ENCODE data around the gene HMX2.

Gene HMX2

DNA sequence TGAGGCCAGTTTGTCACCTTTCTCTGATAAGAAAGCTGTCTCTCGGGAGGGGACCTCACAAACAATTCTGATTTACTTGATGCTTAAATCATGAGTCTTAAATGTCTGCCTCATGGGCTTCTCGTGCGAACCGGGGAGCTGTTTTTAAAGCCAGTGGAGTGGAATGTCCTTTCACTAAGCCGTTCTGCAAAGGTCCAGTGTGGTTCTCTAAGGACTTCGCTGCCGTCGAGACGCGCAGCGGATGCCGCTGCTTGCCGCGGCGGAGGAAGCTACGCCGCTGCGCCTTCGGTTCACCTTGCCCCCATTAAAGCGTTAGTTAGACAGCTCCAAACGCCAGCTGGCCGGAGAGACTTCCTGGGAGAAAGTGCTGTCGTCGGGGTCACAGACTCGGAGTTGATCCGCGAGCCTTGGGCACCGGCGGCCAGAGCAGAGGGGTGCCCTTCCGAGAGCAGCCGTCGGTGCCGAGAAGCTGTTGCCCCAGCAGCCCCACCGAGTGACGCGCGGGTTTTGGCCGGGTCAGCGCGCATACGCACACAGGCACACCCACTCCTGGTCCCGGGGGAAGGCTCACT, 13.5 kb upstream of the HMX2 start:
- no peak for DNase-seq
- peak overlapping the region; percentile 65 for H3K27ac Mint-ChIP-seq
- peaks cover 4 to 6% of the 10 kb centered on the region in 2 donors for H3K36me3 Mint-ChIP-seq
- peaks cover 0 to 3% of the 10 kb centered on the region in 2 donors for H3K9me3 Mint-ChIP-seq
- H3K4me1 Mint-ChIP-seq = peaks cover 18 to 40% of the 10 kb centered on the region in 2 donors
- no peak for ATAC-seq (replicated peaks)
- peak overlapping the region; percentile 48 to 58 for H3K4me3 Mint-ChIP-seq
- H3K27me3 Mint-ChIP-seq = peaks cover 74 to 79% of the 10 kb centered on the region in 2 donors

DNA sequence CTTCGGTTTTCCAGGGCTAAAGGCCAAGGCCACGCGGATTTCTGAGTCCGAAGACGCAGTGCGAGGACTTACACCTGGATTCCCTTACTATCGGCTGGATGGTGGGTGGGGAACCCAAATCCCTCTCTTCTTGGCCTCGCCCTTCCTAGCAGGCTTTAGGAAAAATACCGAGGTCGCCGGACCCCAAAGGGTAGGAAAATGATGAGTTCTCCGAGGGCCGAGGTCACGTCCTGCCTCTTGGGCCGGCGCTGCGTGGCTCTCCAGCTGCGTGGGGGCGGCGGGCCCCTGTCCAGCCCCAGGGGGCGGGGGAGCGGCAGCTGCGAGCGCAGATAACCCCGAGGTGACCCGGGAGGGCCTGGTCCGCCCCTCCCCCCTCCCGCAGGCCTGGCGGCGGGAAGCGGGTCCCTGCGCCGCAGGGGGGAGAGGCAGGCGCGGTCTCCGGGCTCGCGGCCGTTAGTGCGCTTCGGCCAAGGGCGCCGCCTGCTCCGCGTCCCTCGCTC, 13.0 kb upstream of the HMX2 start:
- no peak for DNase-seq
- Mint-ChIP-seq H3K4me3 (no peak overlapping the region), H3K27me3 (peaks cover 74 to 79% of the 10 kb centered on the region in 2 donors), H3K36me3 (peaks cover 4 to 6% of the 10 kb centered on the region in 2 donors), H3K4me1 (peaks cover 22 to 44% of the 10 kb centered on the region in 2 donors), H3K27ac (no peak overlapping the region), H3K9me3 (peaks cover 0 to 3% of the 10 kb centered on the region in 2 donors)
- ATAC-seq (replicated peaks) = no peak

- ATAC-seq (replicated peaks) (no peak), DNase-seq (no peak)
- peak within 1 kb of the TSS; percentile 86 for H3K4me3 Mint-ChIP-seq
- H3K9me3 Mint-ChIP-seq = peaks cover 0 to 3% of the 10 kb centered on the region in 2 donors
- H3K27me3 Mint-ChIP-seq = peaks cover 74 to 79% of the 10 kb centered on the region in 2 donors
- peaks cover 4 to 6% of the 10 kb centered on the region in 2 donors for H3K36me3 Mint-ChIP-seq
- peak within 1 kb of the TSS; percentile 95 for H3K27ac Mint-ChIP-seq
- peaks cover 24 to 44% of the 10 kb centered on the region in 2 donors for H3K4me1 Mint-ChIP-seq
Measured at GRCh38 chr10:123135415-123136141, 12.4 kb upstream of the HMX2 start, which contains the start of gene HMX3. Gene HMX3, plus strand, starts transcription at chr10:123135970. Its CDS starts 81 bp downstream, at chr10:123136051.

GRCh38 chr10:123136221-123136805, 11.6 kb upstream of the HMX2 start:
- Mint-ChIP-seq H3K27ac (peak overlapping the region; percentile 95), H3K9me3 (peaks cover 0 to 3% of the 10 kb centered on the region in 2 donors), H3K36me3 (peaks cover 4 to 6% of the 10 kb centered on the region in 2 donors), H3K4me3 (peak overlapping the region; percentile 86), H3K4me1 (peaks cover 24 to 44% of the 10 kb centered on the region in 2 donors), H3K27me3 (peaks cover 73 to 79% of the 10 kb centered on the region in 2 donors)
- ATAC-seq (replicated peaks) (no peak), DNase-seq (no peak)

GRCh38 chr10:123136806-123137642, 10.9 kb upstream of the HMX2 start:
- peak overlapping the region; percentile 86 for H3K4me3 Mint-ChIP-seq
- ATAC-seq (replicated peaks) = no peak
- H3K36me3 Mint-ChIP-seq = peaks cover 5 to 6% of the 10 kb centered on the region in 2 donors
- H3K4me1 Mint-ChIP-seq = peaks cover 25 to 44% of the 10 kb centered on the region in 2 donors
- H3K9me3 Mint-ChIP-seq = peaks cover 0 to 2% of the 10 kb centered on the region in 2 donors
- H3K27ac Mint-ChIP-seq = peak overlapping the region; percentile 95
- peaks cover 72 to 79% of the 10 kb centered on the region in 2 donors for H3K27me3 Mint-ChIP-seq
- no peak for DNase-seq

DNA sequence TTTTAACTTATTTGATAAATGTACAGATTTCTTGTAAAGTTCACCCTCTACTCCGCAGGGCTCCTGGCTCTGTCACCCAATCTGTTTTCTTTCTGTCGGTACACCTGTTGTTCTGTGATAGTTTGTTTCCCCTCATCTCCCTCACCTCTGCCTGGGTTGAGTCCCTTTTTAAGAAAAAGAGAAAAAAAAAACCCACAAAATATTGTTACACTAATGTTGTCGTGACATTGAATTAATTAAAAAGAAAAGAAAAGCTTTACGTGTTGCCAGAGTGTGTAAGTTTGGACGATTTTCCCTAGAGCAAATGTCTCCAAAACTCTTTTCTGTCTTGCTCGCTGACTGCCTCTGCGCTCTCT, 8.8 kb upstream of the HMX2 start:
- Mint-ChIP-seq H3K4me3 (no peak overlapping the region), H3K9me3 (peaks cover 0 to 4% of the 10 kb centered on the region in 2 donors), H3K27ac (no peak overlapping the region), H3K27me3 (peaks cover 71 to 79% of the 10 kb centered on the region in 2 donors), H3K4me1 (peaks cover 20 to 28% of the 10 kb centered on the region in 2 donors), H3K36me3 (peaks cover 4 to 6% of the 10 kb centered on the region in 2 donors)
- ATAC-seq (replicated peaks) = no peak
- no peak for DNase-seq

DNA sequence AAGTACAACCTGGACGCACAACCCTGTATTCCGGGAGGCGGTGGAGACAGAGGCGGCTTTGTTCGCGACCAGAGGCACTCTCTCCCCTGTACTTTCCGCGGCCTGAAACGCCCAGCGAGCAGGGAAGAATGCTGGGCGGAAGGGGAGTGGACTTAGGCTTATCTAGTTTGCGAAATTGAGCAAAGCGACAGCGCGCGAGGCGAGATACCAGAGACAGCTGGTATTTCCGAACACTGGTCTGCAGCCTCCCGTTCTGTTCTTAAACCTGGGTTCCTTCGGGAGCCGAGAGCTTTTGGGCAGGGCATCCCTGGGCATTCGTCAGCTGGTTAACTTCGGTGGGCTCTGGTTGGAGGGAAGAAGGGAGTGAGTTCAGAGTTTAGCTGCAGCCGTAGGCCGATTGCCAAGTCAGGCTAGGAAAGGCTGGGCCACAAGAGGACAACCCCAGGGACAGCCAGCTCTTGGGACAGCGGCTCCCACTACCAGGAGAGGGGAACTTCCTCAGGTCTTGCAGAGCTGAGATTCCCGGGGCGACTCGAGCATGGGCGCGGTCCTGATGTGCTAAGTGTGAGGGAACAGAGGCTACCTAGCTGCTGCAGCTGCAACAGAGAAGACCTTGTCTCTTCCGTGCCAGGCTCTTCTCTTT, 8.3 kb upstream of the HMX2 start:
- peaks cover 4 to 6% of the 10 kb centered on the region in 2 donors for H3K36me3 Mint-ChIP-seq
- ATAC-seq (replicated peaks) (no peak), DNase-seq (no peak)
- peak overlapping the region in 1 of 2 donors; percentile 50 for H3K4me3 Mint-ChIP-seq
- peaks cover 0 to 4% of the 10 kb centered on the region in 2 donors for H3K9me3 Mint-ChIP-seq
- peaks cover 19 to 24% of the 10 kb centered on the region in 2 donors for H3K4me1 Mint-ChIP-seq
- peak overlapping the region; percentile 70 for H3K27ac Mint-ChIP-seq
- peaks cover 71 to 79% of the 10 kb centered on the region in 2 donors for H3K27me3 Mint-ChIP-seq

DNA sequence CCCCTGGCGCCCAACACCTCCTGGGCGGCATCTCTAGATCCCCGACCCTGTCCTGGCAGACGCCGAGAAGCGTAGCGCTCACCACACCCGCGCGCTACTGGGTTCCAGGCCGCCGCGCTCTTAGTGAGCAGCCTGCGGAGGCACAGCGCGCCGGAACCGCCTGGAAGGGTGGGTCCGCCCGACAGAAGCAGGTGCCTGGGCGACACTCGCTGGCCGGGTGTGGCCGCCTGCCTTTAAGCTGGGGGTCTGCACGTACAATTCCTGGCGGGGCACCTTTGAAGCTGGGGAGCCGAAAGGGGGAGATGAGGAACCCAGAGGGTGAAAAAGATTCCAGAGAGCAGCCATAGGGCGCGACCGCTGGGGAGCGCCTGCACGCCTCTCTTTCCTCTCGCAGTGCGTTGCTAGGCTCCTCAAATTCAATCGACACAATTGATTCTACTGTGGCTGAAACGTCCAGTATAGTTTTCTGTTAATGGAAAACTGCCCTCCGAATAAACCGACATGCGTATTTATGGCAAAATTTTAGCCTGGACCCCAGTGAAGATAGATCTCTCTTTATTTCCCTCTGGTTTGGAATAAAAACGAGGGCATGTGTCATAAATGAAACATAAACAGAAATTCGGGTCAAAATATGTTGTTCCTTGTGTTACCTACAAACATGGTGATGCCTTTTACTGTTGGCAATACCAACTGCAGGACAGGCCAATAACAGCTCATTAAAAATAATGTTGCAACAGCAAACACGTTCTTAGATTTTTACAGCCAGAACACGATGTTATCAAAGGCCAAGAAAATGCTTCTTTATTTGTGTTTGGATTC, 7.6 kb upstream of the HMX2 start:
- Mint-ChIP-seq H3K4me3 (no peak overlapping the region), H3K27ac (peak overlapping the region; percentile 69), H3K4me1 (peaks cover 24 to 29% of the 10 kb centered on the region in 2 donors), H3K27me3 (peaks cover 78 to 86% of the 10 kb centered on the region in 2 donors), H3K36me3 (peaks cover 4 to 6% of the 10 kb centered on the region in 2 donors), H3K9me3 (peaks cover 0 to 5% of the 10 kb centered on the region in 2 donors)
- ATAC-seq (replicated peaks) (no peak), DNase-seq (no peak)

GRCh38 chr10:123140983-123141390, 6.9 kb upstream of the HMX2 start:
- ATAC-seq (replicated peaks) (no peak), DNase-seq (no peak)
- Mint-ChIP-seq H3K9me3 (peaks cover 0 to 5% of the 10 kb centered on the region in 2 donors), H3K27me3 (peaks cover 83 to 92% of the 10 kb centered on the region in 2 donors), H3K36me3 (peaks cover 4 to 6% of the 10 kb centered on the region in 2 donors), H3K27ac (no peak overlapping the region), H3K4me3 (no peak overlapping the region), H3K4me1 (peaks cover 26 to 35% of the 10 kb centered on the region in 2 donors)

DNA sequence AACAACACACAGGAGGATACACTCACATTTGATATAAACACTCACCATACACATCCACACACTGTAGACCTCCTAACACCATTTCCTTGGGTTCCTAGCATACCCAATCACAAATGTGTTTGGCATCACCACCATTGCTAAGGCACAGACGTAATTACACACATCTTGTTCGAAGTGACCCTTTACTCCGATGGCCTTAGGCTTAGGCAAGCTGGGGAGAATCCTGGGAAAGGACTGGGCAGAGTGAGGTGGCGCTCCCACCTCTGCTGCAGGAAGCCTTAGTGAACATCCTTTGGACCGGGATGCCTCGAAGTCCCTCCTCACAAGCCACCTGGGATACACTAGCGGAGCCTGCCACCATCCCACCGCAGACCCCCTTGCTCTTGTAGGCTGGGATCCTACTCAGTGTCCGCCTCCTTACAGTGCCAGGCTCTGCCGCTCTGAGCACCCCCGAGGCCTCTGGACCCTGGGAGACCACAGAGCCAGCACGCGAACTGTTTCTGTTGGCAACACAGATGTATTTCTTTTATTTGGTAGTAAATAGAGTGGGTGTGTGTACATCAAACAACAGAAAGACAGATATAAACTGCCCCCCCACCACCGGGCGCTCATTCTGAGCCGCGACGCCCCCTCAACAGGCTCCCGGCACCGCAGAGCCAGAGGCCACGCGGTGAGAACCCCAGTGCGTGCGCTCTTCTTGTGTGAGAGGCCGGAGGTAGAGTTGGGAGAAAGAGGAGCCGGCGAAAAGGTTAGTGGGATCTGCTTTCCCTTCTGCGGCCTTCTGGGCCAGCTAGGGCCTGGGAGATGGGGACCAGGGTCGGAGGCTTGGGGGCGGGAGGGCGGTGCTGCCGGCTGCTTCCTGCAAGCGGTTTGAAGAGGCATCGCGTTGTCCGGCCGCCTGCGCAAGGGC, 5.9 kb upstream of the HMX2 start:
- Mint-ChIP-seq H3K4me1 (peaks cover 25 to 33% of the 10 kb centered on the region in 2 donors), H3K9me3 (peaks cover 0 to 5% of the 10 kb centered on the region in 2 donors), H3K27ac (peak overlapping the region; percentile 32), H3K4me3 (no peak overlapping the region), H3K27me3 (peaks cover 80 to 91% of the 10 kb centered on the region in 2 donors), H3K36me3 (peaks cover 1 to 3% of the 10 kb centered on the region in 2 donors)
- DNase-seq (no peak), ATAC-seq (replicated peaks) (no peak)

GRCh38 chr10:123142701-123143161, 5.2 kb upstream of the HMX2 start:
- ATAC-seq (replicated peaks) = no peak
- Mint-ChIP-seq H3K9me3 (peaks cover 0 to 5% of the 10 kb centered on the region in 2 donors), H3K36me3 (peaks cover 1 to 3% of the 10 kb centered on the region in 2 donors), H3K27ac (peak overlapping the region; percentile 38), H3K4me1 (peaks cover 27 to 35% of the 10 kb centered on the region in 2 donors), H3K27me3 (peaks cover 82 to 92% of the 10 kb centered on the region in 2 donors), H3K4me3 (peak overlapping the region in 1 of 2 donors; percentile 30)
- no peak for DNase-seq

All from stimulated activated naive B cell treated with anti-CD40 and anti-IgM and Interleukin-4, amounts not matched to agents 10 μg/mL and 1 μg/mL and 100 μg/mL, for 72 hours (primary cell).